ENCODE data around the gene SYCP2L. TPM values are rescaled to one million over a fixed set of nuclear protein-coding genes. Genes with fewer than 3 reads are reported as not detected.

SYCP2L gene
- total and polyA plus RNA-seq, 10 of the 15 experiments (the other 5 are each of a cell fraction or from before 2014, with no cell fraction given), result 0.03 to 0.12 (median 0.04) TPM; not detected in 7

DNA sequence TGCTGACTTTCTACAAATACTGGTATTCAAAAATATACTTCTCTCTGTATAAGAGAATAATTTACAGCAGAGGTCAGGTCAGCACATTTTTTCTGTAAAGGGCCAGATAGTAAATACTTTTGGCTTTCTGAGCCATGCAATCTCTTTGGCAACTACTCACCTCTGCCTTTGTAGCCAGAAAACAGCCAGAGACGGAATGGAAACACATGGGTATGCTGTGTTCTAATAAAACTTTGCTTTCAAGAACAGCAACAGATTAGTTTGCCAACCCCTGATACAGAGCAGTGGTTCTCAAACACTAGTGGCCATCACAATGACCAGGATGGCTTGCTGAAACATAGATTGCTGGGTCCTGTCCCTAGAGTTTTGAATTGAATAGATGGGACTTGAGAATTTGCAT, 46.3 kb downstream of the SYCP2L start:
- no peaks in the 10 kb centered on the region for H3K4me1 ChIP-seq (ENCODE audit: control insufficient read depth, insufficient read depth, low read length)
- SMC1A ChIA-PET (ENCODE audit: uncharacterized antibody, unreplicated experiment), result interaction anchor here (1.0 kb wide), 1 partner anchor 60 kb away, joined by 3 read pairs; no protein-coding TSS in a partner anchor
- no peak overlapping the region for H2AFZ ChIP-seq (ENCODE audit: control insufficient read depth, low read depth, low read length)
- no peak overlapping the region for H3K4me2 ChIP-seq (ENCODE audit: control insufficient read depth, insufficient read depth)
- RAD21 ChIA-PET (ENCODE audit: unreplicated experiment), result no interaction called here
- intact Hi-C loops (cut with micrococcal nuclease; ENCODE audit: unreplicated experiment), result no loop called here
- no peak for DNase-seq (ENCODE audit: low read depth, low spot score)
- in situ Hi-C loops (cut with MboI), result no loop called here
- H3K36me3 ChIP-seq (ENCODE audit: control insufficient read depth in 2 of 2, insufficient read depth in 2 of 2, low read length in 1 of 2), result no peaks in the 10 kb centered on the region
- no TSS peak for BruUV-seq (replicated peaks)
- no peaks in the 10 kb centered on the region for H3K79me2 ChIP-seq (ENCODE audit: control insufficient read depth, insufficient read depth, low read length)
- ATAC-seq, result no peak
- no peak for FAIRE-seq
- POLR2A ChIA-PET, result no interaction called here
- H3K4me3 ChIP-seq, result no peak overlapping the region
- CTCF ChIA-PET, result interaction anchor here (1.5 kb wide), 1 partner anchor 21 kb away, joined by 3 read pairs; no protein-coding TSS in a partner anchor
- TF ChIP-seq CHD4 (IDR thresholded peaks at IDR 0.05) (no peak), ZBED1 (IDR thresholded peaks at IDR 0.05; ENCODE audit: borderline replicate concordance) (no peak), BMI1 (IDR thresholded peaks at IDR 0.05; ENCODE audit: borderline replicate concordance) (no peak), FOXK2 (IDR thresholded peaks at IDR 0.05) (no peak), NFXL1 (IDR thresholded peaks at IDR 0.05; ENCODE audit: borderline replicate concordance) (no peak), STAT1 (conservative IDR thresholded peaks at IDR 0.05) (no peak), CREB1 (IDR thresholded peaks at IDR 0.05; ENCODE audit: low read depth) (no peak), BCL11A (IDR thresholded peaks at IDR 0.05; ENCODE audit: low read depth, low read length) (no peak)
- TF ChIP-seq, protein P1, sequence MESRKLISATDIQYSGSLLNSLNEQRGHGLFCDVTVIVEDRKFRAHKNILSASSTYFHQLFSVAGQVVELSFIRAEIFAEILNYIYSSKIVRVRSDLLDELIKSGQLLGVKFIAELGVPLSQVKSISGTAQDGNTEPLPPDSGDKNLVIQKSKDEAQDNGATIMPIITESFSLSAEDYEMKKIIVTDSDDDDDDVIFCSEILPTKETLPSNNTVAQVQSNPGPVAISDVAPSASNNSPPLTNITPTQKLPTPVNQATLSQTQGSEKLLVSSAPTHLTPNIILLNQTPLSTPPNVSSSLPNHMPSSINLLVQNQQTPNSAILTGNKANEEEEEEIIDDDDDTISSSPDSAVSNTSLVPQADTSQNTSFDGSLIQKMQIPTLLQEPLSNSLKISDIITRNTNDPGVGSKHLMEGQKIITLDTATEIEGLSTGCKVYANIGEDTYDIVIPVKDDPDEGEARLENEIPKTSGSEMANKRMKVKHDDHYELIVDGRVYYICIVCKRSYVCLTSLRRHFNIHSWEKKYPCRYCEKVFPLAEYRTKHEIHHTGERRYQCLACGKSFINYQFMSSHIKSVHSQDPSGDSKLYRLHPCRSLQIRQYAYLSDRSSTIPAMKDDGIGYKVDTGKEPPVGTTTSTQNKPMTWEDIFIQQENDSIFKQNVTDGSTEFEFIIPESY (IDR thresholded peaks at IDR 0.05), result no peak
- TF ChIP-seq, protein P2, sequence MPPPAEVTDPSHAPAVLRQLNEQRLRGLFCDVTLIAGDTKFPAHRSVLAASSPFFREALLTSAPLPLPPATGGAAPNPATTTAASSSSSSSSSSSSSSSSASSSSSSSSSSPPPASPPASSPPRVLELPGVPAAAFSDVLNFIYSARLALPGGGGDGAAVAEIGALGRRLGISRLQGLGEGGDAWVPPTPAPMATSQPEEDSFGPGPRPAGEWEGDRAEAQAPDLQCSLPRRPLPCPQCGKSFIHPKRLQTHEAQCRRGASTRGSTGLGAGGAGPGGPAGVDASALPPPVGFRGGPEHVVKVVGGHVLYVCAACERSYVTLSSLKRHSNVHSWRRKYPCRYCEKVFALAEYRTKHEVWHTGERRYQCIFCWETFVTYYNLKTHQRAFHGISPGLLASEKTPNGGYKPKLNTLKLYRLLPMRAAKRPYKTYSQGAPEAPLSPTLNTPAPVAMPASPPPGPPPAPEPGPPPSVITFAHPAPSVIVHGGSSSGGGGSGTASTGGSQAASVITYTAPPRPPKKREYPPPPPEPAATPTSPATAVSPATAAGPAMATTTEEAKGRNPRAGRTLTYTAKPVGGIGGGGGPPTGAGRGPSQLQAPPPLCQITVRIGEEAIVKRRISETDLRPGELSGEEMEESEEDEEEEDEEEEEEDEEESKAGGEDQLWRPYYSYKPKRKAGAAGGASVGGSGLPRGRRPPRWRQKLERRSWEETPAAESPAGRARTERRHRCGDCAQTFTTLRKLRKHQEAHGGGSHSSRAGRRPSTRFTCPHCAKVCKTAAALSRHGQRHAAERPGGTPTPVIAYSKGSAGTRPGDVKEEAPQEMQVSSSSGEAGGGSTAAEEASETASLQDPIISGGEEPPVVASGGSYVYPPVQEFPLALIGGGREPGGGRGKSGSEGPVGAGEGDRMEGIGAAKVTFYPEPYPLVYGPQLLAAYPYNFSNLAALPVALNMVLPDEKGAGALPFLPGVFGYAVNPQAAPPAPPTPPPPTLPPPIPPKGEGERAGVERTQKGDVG (CRISPR knock-in tag; IDR thresholded peaks at IDR 0.05), result no peak
- TF ChIP-seq, protein P3, sequence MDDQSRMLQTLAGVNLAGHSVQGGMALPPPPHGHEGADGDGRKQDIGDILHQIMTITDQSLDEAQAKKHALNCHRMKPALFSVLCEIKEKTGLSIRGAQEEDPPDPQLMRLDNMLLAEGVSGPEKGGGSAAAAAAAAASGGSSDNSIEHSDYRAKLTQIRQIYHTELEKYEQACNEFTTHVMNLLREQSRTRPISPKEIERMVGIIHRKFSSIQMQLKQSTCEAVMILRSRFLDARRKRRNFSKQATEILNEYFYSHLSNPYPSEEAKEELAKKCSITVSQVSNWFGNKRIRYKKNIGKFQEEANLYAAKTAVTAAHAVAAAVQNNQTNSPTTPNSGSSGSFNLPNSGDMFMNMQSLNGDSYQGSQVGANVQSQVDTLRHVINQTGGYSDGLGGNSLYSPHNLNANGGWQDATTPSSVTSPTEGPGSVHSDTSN (IDR thresholded peaks at IDR 0.05; ENCODE audit: insufficient replicate concordance, low read depth, low read length), result no peak
- TF ChIP-seq, protein P4, sequence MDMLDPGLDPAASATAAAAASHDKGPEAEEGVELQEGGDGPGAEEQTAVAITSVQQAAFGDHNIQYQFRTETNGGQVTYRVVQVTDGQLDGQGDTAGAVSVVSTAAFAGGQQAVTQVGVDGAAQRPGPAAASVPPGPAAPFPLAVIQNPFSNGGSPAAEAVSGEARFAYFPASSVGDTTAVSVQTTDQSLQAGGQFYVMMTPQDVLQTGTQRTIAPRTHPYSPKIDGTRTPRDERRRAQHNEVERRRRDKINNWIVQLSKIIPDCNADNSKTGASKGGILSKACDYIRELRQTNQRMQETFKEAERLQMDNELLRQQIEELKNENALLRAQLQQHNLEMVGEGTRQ (IDR thresholded peaks at IDR 0.05; ENCODE audit: borderline replicate concordance, low read depth, low read length), result no peak
- H4K20me1 ChIP-seq (ENCODE audit: control insufficient read depth, insufficient read depth), result no peaks in the 10 kb centered on the region
- 0% methylated on average over 1 of the region's 1 CpG for WGBS (ENCODE audit: insufficient coverage, insufficient replicate concordance, low lambda C conversion rate, missing lambda C conversion rate)
- no peaks in the 10 kb centered on the region for H3K9me3 ChIP-seq (replicated peaks; ENCODE audit: control insufficient read depth, insufficient read depth, low read length)
- no peak overlapping the region for H3K27ac ChIP-seq (ENCODE audit: control insufficient read depth, insufficient read depth)
- peaks cover 1 to 3% of the 10 kb centered on the region in 2 experiments; a peak in 2 of 4 replicates for H3K27me3 ChIP-seq (replicated peaks in 1 of 2; ENCODE audit: control insufficient read depth in 2 of 2, insufficient read depth in 2 of 2, low read length in 1 of 2)
- no peak overlapping the region for H3K9ac ChIP-seq (ENCODE audit: control insufficient read depth, insufficient read depth, low read length)

All from GM12878 (cell line).